SK-N-MC (cell line): ENCODE results near the gene ANO6.

ENCODE experiments used
- EZH2 ChIP-seq: fragments of 200-600 bp; sonication (generic); IDR thresholded peaks from one replicate; pipeline ENCODE4 v1.6.1; 2017; ENCODE audit warnings: antibody characterized with exemption
- FOXP2 ChIP-seq: optimal IDR thresholded peaks from 2 replicates; pipeline ENCODE3; 2011; ENCODE audit warnings: mild to moderate bottlenecking, moderate library complexity; ENCODE audit not compliant: insufficient read depth; ENCODE audit errors: extremely low read length, control extremely low read depth
- POLR2AphosphoS5 ChIP-seq: IDR thresholded peaks from 2 replicates; pipeline ENCODE4 v1.6.1; 2012; ENCODE audit warnings: mild to moderate bottlenecking, low read depth, low read length, borderline replicate concordance

- TF ChIP-seq EZH2 = no peak
- no peak for TF ChIP-seq POLR2AphosphoS5
- TF ChIP-seq FOXP2 = no peak
Measured at GRCh38 chr12:45224311-45224710, 8.4 kb downstream of the ANO6 start.
